ENCODE data around the gene HOXB1.

GRCh38 chr17:48513097-48513496 lies 17.7 kb downstream of the HOXB1 start:
- TF ChIP-seq EP300 (IDR thresholded peaks at IDR 0.05; ENCODE audit: low read depth in 2 of 2, low read length in 2 of 2) = no peak
- TF ChIP-seq EP300 (CRISPR knock-in tag; IDR thresholded peaks at IDR 0.05; ENCODE audit: borderline replicate concordance) = no peak
- no peak for TF ChIP-seq CEBPB (IDR thresholded peaks at IDR 0.05; ENCODE audit: borderline replicate concordance, low read depth, low read length)
- TF ChIP-seq NCOA2 (CRISPR knock-in tag; IDR thresholded peaks at IDR 0.05) = no peak
- no peak for TF ChIP-seq CTCF (CRISPR knock-in tag; IDR thresholded peaks at IDR 0.05)
- no peak for TF ChIP-seq YY1 (IDR thresholded peaks at IDR 0.05; ENCODE audit: insufficient read depth, insufficient replicate concordance, low read depth, low read length)
- no peak for TF ChIP-seq ARNTL (CRISPR knock-in tag; IDR thresholded peaks at IDR 0.05)
